Measurements from ENCODE around the gene C9orf152.

DNA sequence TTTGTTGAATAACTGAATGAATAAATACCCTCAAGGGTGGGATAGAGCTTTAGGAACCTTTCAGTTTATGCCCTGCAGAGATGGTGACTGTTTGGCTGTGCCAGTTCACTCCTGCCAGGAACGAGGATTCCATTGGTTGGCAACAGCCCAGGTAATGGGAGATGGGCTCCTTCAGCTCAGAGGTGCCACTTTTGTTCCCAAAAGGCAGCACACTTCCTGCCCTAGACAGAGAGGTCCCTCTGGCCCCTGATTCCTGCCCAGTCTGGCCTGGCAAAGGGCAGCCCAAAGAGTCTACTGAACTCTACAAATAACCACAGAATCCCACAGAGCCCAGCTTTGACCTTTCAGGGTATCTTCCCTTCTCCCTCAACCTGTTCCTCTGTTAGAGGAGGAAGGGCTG, 1.6 kb downstream of the C9orf152 start:
- TF ChIP-seq CTCF (IDR thresholded peaks at IDR 0.05) = no peak
- TF ChIP-seq EZH2 (IDR thresholded peaks at IDR 0.05) = no peak
